Measurements from ENCODE around the gene SIRPB1.
"Not testable (repeated sequence)": the region's sequence is repeated elsewhere in the genome, so short reads cannot be mapped to it uniquely, and the experiment has no call there.

SIRPB1 gene

DNA sequence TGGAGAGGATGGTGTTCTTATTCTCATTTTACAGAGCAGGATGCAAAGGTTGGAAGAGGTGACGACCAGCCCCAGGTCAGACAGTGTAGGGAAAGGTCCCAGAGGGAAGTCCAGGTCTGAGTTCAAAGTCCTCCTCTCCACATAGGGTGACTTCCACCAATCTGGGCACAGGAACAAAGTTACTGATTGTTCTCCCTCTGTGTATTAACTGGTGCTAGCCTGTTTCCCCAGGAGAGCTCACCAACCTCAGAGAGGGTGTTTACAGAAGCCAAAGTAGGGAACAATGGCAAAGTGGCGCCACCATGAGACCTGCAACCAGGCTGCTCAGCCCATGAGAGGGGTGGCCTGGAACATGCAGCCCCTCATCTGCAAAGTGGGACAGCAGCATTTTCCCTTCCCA, 16.8 kb upstream of the SIRPB1 start:
- DNase-seq (ENCODE audit: low spot score), result peak; percentile 30

DNA sequence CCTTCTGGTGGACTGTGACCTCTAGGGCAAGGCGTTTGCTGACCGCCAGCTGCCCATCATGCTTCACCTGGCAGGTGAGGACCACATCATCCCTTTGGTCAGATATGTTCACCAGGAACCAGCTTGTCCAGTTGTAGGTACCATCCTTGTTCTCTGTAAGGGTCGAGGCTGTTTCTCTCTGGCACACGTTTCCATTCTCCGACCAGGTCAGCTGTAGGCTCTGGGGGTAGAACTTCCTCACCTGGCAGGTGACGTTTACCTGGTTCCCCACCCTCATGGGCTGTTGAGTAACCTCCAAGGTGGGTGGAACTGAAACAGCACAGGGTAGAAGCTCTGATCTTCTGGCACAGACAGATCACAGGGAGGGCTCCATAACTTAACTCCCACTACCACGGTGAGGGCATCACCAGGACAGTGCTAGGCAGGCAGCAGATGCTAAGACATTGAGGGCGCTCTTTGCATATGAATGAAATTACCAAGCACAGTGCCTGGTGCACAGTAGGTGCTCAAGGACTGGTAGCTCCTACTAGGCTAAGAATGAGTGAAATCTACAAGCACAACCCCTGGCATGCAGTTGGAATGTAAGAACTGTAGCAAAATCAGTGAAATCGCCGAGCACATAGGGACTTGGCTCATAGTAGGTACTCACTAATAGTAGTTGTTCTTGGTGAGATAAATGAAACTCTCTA, 15.6 kb upstream of the SIRPB1 start:
- no peak for DNase-seq (ENCODE audit: low spot score)

DNA sequence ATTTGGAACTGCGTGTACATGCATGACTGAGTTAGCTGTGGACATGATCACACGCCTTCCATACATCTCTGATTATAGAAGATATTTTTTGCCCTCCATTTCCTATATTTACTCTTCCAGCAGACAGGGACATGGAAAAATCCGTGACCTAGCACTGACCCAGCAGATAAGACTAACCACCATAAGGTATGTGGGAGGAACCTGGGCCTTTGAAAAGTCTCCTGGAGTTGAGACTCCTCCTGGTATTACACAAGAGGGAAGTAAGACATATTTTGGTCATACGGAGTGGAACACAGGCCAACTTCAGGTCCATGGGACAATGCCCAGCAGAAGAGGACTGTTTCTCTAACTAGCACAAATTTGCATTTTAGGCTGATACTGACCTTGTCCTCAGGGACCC, 13.7 kb upstream of the SIRPB1 start:
- no peak for DNase-seq (ENCODE audit: low spot score)

DNA sequence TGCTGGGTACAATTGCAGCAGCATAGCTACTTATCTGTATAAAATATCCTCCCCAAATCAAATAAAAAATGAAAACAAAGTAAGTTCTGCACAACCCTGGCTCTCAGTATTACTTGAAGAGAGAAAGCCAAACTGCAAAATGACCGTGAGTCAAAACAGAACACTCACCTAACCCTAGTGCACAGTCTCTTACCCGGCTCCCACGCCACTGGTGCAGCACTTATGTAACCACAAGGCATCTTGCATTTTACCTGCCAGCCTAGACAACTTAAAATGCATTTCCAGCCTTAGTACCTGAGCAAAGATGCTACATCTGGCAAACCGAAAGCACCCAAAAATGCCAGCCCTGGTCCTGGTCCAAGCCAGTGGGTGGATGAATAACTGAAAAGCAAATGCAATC, 12.4 kb upstream of the SIRPB1 start:
- DNase-seq (ENCODE audit: low spot score), result no peak

DNA sequence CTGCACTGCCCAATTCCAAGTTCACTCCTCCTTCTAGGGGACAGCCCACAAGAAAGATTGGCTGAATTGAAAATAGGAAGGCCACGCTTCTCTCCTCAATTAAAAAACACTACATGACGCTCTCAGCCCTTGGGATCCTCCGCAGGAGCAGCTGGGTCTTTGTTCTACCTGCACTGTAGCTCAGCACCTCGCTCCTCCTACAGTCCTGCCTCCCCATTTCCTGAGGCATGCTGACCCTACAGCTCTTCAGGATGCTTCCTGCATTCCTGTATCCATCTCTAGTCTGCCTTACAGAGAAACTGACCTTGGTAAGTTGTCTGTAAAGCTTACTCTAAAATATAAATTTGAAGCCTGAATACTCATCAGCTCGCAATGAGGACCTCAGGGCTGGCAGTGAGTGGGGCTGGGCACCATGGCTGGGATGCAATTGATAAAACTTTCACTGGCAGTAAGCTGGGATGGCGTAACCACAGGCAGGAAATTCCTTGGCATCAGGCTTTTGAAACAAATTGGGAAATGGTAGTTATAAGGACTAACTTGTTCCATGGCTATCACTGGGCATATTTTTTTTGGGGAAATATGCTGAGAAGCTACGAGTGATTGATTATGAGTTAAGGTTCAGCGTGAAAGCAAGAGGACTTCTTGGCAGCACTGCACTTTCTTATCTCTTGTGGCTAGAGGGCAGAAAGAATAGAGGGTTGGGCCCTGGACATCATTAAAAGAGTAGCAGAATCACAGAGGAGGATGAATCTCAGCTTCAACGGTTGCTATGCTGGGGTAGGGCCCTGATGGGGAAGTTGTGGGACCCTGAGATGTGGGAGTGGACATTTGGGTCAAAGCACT, 11.7 kb upstream of the SIRPB1 start:
- DNase-seq (ENCODE audit: low spot score), result no peak

DNA sequence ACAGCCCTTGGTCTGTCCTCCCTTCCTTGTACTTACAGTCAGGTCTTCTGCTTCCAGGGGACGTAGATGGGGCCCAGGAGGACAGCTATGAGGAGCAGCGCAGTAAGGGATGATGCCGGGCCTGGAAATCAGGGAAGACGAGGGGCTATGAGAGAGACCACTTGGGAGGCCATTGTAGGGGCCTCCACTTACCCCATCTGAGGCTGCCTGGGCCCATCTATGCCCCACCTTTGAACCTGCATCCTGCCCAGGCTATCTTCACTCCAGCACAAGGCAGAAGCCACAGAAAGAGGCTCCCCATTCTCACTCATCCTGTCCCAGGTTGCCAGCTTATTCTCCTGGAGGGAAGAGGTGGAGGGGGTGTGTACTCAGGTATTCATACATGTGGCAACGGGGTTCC, 10.4 kb upstream of the SIRPB1 start:
- no peak for DNase-seq (ENCODE audit: low spot score)

DNA sequence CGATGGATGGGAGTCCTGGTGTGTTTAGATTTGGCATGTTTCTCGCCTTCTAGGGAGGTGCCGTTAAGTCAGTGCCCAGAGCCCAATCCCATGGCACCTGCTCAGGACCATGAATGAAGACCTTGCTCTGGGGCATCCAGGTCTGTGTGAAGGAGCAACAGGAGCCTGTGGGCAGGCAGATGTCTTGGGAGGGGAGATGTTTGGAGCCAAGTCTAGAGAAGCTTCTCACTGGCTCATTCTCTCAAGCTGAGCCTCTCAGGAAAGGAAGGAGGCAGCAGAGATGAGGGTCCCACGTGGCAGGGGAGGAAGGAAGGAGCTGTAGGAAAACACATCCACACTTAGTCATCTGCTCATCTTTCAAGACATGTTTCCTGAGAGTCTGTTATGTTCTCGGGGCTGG, 9.5 kb upstream of the SIRPB1 start:
- DNase-seq (ENCODE audit: low spot score), result no peak

DNA sequence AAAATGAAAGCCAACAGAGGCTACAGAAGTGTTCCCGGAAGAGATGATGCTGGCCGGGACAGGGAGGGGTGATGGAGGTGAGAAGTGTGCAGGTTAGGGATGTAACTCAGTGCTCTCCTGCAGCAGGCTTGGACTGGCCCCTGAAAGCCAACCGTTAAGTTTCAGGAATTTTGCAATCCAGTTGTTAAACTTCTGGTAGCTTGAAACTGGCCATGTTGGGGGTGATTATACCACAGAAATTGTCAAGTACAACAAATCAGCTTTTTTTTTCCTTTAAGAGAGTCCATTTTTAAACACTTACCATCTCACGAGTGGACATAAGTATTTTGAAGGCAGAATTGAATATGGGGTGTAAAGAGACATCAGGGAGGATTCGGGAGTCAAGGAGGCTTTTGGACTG, 8.8 kb upstream of the SIRPB1 start:
- DNase-seq (ENCODE audit: low spot score), result no peak

DNA sequence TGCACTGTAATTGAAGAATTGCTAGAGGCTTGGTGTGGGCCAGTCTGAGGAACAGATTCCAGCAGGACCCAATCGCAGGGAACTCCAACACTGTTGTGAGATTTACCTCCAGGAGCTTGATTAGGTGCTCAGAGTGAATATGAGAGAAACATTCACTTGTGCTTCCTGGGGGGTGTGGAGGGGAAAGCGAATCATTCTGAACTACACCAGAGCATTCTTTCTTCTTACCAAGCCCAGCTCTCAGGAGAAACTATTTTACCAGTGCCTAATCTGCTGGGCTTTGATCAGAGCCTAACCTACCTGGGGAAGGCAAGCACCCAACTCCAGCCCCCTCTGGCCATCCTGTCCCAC, 7.4 kb upstream of the SIRPB1 start:
- DNase-seq (ENCODE audit: low spot score), result no peak

DNA sequence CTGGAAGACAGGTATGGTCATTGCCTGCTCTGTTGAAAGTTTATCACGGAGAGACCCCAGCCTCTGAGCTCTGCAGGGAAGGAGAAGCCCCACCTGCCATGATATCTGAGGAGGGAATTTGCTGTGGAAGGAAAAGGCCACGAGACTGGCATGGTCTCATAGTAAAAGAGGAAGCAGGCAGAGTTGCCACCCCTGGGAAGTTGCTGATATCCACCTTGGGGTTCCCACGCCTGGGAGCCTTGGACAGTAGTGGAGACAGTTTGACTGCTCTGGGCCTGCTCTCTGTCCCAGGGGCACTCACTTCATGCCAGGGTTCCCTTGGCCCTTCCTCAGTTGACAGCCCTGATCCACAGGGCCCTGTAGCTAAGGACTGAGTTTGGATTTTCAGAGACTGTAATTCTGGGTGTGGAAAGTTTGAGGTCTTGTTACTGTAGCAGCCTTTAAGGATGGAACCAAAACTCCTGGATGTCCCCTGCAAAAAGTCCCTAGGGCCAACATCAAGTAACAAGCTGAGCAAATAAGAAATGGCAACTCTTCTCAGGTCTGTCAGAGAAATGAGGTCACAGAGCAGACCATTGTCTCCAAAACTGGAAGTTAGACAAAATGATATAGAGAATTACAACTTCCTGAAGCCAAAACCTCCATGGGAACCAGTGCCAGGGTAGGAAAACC, 6.9 kb upstream of the SIRPB1 start:
- DNase-seq (ENCODE audit: low spot score), result no peak

DNA sequence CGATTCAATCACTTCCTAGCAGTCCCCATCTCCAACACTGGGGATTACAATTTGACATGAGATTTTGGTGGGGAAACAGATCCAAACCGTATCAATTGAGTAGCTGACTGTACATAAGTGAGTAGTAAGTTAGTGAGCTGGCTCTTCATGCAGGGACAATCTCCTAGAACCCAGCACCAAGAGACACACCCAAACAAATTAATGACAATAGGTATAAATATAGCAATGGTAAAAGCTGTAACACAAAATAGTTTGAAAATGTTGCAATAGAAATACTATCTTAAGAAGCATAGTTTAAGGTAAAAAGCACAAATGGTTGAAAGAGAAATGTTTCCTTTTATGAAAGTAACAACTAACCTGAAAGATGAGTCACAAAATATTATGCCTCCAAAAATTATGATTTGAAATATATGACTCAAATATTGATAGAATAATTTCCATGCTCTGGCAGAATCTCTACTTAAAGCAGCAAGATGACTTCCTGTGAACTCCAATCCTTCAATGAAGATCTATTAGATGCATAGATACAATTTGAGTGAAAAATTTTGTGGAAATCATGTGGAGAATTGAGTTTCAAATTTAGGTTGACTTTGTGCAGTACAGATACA, 5.4 kb upstream of the SIRPB1 start:
- no peak for DNase-seq (ENCODE audit: low spot score)

DNA sequence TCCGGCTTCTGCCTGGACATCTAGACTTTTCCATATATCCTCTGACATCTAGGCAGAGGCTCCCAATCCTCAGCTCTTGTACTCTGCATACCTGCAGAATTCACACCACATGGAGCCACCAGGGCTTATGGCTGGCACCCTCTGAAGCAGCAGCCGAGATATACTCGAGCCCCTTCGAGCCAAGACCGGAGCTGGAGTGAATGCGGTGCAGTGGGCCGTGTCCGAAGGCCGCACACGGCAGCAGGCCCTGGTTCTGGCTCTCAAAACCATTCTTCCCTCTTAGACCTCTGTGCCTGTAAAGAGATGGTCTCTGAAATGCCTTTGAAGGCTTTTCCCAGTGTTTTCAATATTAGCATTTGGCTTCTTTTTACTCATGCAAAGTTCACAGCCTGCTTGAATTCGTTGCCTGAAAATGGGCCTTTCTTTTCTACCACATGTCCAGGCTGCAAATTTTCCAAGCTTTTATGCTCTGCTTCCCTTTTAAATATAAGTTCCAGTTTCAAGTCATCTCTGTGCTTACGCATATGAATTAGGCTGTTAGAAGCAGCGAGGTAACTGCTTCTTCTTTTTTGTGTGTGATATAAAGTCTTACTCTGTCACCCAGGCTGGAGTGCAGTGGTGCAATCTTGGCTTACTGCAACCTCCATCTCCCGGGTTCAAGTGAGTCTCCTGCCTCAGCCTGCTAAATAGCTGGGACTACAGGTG, 3.8 kb upstream of the SIRPB1 start:
- no peak for DNase-seq (ENCODE audit: low spot score)

DNA sequence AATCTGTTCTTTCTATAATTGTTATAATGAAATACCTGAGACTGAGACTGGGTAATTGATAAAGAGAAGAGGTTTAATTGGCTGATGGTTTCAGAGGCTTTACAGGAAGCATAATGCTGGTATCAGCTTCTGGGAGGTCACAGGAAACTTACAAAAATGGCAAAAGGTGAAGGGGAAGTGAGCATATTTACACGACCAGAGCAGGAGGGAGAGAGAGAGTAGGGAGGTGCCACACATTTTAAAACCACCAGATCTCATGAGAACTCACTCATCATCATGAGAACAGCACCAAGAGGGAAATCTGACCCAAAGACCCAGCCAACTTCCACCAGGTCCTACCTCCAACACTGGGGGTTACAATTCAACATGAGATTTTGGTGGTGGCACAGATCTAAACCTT, 2.6 kb upstream of the SIRPB1 start:
- no peak for DNase-seq (ENCODE audit: low spot score)

DNA sequence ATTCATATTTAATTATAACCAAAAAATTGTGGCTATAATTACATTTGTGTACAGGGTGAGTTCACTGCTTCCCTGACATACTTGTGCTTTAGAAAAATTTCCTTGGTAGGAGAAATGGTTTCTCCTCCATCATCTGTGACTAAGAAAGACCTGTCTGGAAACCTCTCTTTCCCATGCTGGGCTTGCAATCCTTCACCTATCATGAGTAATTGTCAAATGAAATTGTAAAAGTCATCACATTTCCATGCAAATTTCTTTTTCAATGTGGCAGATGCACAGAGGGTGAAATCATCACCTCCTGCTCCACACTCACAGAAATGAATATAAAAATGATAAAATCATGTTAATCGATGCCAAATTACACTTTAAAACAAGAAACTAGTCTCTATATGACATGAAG, 1.5 kb upstream of the SIRPB1 start:
- DNase-seq (ENCODE audit: low spot score), result no peak

DNA sequence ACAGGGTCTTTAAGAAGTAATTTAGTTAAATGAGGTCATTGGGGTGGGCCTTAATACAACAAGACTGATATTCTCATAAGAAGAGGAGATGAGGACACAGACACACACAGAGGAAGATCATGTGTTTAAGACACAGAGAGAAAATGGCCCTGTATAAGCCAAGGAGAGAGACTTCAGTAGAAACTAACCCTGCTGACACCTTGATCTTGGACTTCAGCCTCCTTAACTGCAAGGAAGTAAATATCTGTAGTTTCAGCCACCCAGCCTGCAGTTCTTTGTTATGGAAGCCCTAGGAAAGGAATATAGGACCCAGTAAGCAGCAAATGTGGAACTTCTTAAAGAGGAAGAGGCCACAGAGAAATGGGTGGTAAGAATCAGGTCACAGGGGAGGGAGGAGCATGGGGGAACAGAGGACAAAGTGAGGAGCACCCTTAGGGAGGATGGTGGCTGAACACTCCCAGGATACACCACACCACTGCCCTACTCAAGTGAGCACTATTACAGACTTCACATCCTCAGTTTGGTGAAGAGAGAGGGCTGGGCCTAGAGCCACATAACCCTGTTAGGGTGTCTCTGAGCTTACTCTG, 762 bp downstream of the SIRPB1 start:
- DNase-seq (ENCODE audit: low spot score), result no peak

DNA sequence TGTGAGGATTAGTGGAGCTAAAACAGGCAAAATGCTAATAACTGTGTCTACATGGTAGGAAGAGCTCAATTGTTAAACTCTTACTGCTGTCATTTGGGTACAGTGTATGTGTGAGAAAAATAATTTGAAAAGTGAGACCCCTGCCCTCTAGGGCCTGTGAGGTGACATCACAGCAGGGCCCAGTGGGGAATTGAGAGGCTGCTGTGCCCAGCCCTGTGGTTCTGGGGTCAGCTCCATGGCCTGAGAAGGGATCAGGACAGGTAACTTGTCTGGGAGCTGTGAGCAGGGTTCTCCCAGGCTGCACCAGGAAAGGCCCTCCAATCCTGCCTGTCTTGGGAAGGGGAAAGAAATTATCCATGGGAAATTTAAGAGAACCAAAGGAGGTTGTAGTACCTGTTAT, 1.3 kb downstream of the SIRPB1 start:
- no peak for DNase-seq (ENCODE audit: low spot score)

DNA sequence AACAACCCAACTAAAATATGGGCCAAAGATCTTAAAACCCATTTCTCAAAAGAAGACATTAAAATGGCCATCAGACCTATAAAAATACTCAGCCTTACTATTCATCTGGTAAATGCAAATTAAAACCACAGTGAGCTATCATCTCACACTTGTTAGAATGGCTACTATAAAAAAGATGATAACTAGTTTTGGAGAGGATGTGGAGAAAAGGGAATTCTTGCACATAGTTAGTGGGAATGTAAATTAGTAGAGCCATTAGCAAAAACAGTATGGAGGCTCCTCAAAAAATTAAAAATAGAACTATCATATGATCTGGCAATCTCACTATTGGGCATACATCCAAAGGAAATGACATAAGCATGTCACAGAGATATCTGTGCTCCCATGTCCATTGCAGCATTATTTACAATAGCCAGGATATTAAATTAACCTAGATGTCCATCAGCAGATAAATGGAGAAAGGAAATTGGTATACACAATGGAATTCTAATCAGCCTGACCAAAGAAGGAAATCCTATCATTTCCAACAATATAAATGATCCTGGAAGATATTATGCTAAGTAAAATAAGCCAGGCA, 2.9 kb downstream of the SIRPB1 start:
- no peak for DNase-seq (ENCODE audit: low spot score)

DNA sequence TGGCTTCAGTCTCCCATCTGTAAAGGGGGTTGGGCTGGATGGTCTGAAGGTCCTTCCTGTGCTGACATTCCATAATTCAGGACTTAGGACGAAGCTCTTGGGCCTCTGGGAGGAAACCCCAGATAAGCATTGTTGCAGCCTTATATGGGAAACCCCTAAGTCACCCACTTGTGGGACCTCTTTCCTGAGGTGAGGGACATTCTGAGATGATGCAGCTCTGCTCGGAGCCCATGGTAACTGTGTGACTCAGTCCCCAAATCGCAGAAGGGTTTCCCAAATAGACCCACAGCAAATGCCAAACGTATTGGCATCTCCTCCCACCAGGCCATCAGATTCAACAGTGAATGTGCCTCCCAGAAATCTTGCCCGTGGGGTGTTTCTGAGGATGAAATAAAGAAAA, 9.4 kb downstream of the SIRPB1 start:
- DNase-seq (ENCODE audit: low spot score), result not testable (repeated sequence)

DNA sequence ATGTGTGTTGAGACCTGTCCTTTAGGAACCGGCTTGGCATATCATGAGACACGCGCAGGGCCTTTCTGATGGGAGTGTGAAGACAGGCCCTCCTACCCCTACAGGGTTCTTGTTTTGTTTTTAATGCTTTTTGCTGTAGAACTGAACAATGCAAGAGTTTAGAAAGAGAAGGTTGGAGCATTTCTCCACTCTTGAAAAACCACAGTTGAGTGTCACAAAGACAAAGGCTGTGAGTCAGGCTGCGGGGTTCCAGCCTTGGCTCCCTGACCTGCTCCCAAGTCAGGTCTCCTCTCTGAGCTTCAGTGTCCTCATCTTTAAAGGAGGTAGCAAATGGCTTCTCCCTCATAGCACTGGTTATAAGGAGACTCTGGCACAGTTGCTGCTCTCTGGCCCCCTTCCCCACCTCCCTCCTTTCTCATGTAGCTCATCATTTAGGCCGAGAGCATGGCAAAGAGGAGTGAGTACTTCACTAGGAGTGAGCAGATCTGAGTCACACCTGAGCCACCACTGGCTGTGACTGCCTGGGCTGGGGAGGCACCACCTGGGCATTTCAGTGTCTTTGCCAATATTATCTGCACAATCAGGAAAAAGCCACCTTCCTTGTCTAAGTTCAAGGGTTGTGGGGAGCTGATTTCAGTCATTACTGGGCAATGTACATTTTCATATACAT, 11.0 kb downstream of the SIRPB1 start:
- not testable (repeated sequence) for DNase-seq (ENCODE audit: low spot score)

DNA sequence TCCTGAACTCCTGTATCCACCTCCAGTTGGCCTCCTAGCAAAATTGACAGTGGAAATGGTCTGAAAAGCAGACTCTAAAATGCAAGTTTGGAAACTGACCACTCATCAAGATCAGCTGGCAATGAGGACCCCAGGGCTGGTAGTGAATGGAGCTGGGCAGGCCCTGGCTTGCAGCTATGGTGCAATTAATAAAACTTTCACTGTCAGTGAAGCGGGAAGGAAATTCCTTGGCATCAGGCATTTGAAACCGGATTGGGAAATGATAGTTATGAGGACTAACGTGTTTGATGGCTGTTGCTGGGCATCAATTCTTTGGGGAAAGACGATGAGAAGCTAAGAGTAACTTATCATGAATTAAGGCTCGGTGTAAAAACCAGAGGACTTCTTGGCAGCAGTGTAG, 19.1 kb downstream of the SIRPB1 start:
- no peak for DNase-seq (ENCODE audit: low spot score)

DNA sequence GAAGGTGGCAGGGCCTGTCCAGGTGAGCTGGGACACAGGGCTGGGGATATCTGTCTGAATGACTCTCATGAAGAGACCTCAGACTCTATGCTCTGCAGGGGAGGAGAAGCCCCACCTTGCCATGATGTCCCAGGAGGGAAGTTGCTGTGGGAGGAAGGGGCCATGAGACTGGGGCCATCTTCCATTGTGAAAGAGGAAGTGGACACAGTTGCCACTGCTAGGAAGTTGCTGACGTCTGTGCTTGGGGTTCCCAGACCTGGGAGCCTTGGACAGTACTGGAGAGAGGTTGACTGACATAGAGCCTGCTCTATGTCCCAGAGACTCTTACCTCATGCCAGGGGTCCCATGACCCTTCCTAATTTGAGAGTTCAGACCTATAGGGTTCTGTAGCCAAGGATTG, 24.5 kb downstream of the SIRPB1 start:
- DNase-seq (ENCODE audit: low spot score), result no peak

All from HuH-7 (cell line).